GM12801 (cell line): ENCODE results near the gene ZNF569.

Experiments used
- TF ChIP-seq, protein P1 (sequence below): IDR thresholded peaks from one replicate; pipeline ENCODE4 v1.5.1; 2011; ENCODE audit warnings: control low read depth; ENCODE audit not compliant: insufficient read length; ENCODE audit errors: extremely low read depth

ZNF569 gene

DNA sequence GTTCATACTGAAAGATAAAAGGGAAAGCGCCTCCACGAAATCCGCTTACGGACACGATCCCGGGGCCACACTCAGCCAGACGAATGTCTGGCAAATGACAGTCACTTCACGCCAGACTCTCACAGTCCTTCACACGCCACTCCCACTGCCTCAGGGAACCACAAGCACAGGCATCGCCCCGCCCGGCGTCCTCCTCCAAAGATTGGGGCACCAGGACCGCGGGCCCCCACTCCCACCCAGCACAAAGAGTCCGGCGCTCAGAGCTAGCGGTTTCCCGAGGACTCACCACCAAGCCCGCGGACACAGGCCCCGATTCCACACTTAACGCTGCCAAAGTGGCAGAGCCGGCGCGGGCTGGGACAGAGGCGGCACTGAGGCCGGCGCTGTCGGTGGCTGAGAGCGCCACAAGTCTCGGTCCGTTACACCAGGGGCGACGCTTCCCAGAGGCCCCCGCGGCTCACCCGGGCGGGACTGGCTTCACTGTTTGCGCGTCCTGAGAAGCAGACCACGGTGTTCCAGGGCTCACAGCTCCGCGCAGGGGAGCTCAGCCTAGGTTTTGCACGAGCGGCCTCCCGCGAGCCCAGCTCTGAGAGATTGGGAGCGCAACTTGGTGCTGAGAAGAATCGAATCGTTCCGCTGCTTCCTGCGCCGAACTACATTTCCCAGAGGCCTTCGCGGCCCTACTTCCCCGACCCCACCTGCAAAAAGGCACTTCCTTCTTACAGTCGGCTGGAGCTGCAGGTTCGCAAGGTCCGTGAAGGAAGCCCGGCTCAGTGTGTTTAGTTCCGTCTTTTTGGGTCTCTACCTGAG lies at the start of gene ZNF569:
ZNF569 (minus strand) TSS at position 647 of the 810 bp plus-strand sequence. CDS start 22,523 bp downstream, outside the sequence.
- TF ChIP-seq, protein P1, sequence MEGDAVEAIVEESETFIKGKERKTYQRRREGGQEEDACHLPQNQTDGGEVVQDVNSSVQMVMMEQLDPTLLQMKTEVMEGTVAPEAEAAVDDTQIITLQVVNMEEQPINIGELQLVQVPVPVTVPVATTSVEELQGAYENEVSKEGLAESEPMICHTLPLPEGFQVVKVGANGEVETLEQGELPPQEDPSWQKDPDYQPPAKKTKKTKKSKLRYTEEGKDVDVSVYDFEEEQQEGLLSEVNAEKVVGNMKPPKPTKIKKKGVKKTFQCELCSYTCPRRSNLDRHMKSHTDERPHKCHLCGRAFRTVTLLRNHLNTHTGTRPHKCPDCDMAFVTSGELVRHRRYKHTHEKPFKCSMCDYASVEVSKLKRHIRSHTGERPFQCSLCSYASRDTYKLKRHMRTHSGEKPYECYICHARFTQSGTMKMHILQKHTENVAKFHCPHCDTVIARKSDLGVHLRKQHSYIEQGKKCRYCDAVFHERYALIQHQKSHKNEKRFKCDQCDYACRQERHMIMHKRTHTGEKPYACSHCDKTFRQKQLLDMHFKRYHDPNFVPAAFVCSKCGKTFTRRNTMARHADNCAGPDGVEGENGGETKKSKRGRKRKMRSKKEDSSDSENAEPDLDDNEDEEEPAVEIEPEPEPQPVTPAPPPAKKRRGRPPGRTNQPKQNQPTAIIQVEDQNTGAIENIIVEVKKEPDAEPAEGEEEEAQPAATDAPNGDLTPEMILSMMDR = no peak

DNA sequence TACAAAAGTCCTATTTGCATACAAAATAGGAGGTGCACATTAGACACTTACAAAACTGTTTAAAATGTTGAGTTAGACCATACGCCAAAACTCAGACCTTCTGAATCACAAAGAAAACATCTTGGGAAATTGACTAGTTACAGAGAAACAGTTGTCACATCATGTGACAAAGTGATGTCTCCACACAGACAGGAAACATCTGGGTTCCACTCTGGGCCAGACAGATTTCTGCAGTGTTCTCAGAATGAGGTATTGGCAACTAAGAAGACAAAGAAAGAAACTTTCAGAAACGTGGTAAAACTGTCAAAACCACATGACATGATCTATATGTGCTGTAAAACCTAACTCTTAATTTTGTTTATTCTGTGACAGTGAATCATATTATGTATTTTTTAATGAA lies 46.2 kb upstream of the ZNF569 start:
- TF ChIP-seq, protein P1 = no peak

DNA sequence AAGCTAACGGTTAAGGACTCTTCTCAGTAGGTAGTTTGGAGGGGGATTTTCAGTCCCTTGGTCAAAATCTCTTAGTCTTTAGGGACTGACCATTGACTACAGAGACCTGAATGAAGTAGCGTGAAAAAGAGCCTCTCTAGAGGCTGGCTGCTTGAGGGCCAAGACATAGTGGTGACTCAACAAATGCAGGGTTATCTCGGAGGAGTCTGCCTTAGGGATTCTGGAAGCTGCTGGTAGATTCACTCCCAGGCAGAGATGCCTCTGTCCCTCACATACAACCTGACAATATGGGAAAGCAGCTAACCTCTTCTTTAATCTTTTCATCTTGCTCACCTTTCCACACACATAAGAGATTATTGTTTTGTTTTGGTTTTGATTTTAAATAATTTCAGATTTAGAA lies 44.6 kb upstream of the ZNF569 start:
- TF ChIP-seq, protein P1 = no peak

DNA sequence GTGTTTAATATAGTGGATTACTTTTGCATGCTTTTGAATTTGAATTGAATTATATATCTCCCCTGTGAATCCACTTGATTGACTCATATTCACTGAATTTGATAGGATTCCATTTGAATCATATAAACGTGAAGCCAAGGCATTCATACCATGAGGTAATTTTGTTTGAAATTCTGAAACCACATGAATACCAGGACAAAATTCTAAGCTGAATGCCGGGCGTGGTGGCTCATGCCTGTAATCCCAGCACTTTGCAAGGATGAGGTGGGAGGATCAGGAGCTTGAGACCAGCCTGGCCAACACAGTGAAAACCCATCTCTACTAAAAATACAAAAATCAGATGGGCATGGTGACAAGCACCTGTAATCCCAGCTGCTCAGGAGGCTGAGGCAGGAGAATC lies 43.9 kb upstream of the ZNF569 start:
- TF ChIP-seq, protein P1 = no peak

DNA sequence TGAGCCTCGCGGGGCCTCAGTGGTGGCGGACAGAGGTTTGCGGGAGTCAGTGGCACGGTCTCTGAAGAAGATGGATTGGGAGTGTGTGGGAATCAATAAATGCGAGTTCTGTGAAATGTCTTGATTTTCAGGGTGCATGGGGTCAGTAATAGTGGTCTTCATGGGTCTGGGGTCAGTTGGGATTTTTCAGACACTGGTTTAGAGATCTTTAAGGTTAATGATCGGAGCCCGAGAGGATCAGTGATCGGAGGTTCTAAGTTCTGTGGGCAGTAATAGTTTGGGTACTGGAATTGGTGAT lies 39.9 kb upstream of the ZNF569 start:
- TF ChIP-seq, protein P1 = no peak

DNA sequence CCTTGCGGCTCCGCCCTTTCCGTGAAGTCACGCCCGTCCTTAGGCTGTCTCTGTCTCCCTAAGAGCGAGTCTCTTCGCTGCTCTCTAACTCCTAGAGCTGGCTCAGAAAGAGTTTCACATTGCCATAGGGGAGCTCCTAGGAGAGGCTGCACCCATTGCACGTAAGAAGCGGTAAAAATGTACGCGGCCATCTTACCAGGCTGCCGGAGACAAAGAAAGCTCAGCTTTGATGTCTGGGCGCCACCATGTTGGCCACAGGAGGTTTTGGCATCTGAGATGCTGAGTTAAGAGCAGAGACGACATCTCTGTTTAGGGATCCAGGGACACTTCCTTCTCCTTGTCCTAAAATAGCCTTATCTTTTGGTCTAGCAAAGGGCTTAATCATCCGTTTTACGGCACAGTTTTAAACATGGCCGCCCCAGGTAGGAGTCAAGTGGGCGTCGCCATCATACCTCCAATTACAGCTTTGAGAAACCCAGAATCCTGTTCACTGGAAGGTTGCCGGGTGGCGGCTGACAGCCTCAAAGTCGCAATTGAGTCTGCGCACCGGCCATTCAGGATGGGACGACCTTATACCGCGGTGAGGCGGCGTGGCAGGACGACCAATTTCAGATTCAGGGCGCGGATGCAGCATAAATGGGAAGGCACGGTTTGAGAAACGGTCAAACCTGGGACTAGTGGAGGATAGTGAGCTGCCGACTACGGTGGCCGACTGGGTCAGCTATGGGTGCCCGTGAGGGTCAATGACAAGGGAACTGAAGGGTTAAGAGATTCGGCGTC lies 39.3 kb upstream of the ZNF569 start, which contains the start of gene ZNF793:
ZNF793 (plus strand) TSS at position 553 of the 780 bp plus-strand sequence. CDS start 16,501 bp downstream, outside the sequence.
- TF ChIP-seq, protein P1 = no peak

DNA sequence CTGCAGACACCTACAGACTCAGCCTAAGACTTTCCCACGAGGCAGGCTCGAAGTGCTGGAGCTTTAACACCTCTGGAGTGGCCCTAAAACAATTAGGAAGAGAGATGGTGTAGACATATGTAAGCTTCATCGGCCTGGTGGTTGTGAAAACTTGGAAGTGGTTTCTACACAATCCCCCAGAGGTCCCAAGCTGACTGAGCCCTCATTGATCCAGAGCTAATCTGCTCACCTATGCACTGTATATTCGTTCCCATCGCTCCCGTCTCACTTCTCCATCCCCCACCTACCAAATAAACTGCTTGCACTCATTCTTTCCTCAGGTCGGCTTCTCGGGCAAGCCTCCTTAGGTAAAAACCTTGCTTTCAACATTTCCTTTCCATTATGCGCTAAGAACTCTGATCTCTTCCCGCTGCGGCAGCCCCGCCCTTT lies 38.7 kb upstream of the ZNF569 start:
- TF ChIP-seq, protein P1 = no peak
